PC-3 (cell line): ENCODE results near the gene MORC1.

Source experiments
- CTCF ChIP-seq: fragments of 300-600 bp; sonication (generic); conservative IDR thresholded peaks from 2 replicates; pipeline ENCODE4 v1.5.1; 2017; ENCODE audit warnings: antibody characterized with exemption, low read depth, mild to moderate bottlenecking, low read length
- EZH2 ChIP-seq: fragments of 300-600 bp; sonication (generic); IDR thresholded peaks from one replicate; pipeline ENCODE4 v1.6.1; 2017; ENCODE audit warnings: antibody characterized with exemption, mild to moderate bottlenecking, low read length; ENCODE audit not compliant: unreplicated experiment
- EZH2phosphoT487 ChIP-seq: fragments of 300-600 bp; sonication (generic); IDR thresholded peaks from 2 replicates; pipeline ENCODE4 v1.6.1; 2018; ENCODE audit warnings: mild to moderate bottlenecking, antibody characterized with exemption, low read length, borderline replicate concordance

- no peak for TF ChIP-seq CTCF
- no peak for TF ChIP-seq EZH2phosphoT487
- TF ChIP-seq EZH2 = no peak
Observed at GRCh38 chr3:108985844-108986243, 132.1 kb downstream of the MORC1 start.
